HFFc6 (cell line): Measurements from ENCODE around the gene ANAPC7. TPM values are rescaled to one million over a fixed set of nuclear protein-coding genes. Genes with fewer than 3 reads are reported as not detected.

ENCODE experiments used
- DNase-seq: peaks from one replicate; pipeline ENCODE4 v3.0.0-alpha.2; 2018
- H3K27ac Mint-ChIP-seq: 2 replicates; pipeline ENCODE4 v1.8.0; 2020; ENCODE audit warnings: mild to moderate bottlenecking, mixed read lengths
- H3K27me3 Mint-ChIP-seq: 2 replicates; pipeline ENCODE4 v1.8.0; 2021; ENCODE audit warnings: mild to moderate bottlenecking, moderate library complexity, mixed read lengths; ENCODE audit not compliant: insufficient read depth
- H3K36me3 Mint-ChIP-seq: 2 replicates; pipeline ENCODE4 v1.8.0; 2021; ENCODE audit warnings: low read depth, mixed read lengths
- H3K4me1 Mint-ChIP-seq: 2 replicates; pipeline ENCODE4 v1.8.0; 2020; ENCODE audit warnings: low read depth, mixed read lengths
- H3K4me3 Mint-ChIP-seq: 2 replicates; pipeline ENCODE4 v1.8.0; 2020; ENCODE audit warnings: mild to moderate bottlenecking, moderate library complexity, mixed read lengths
- H3K9me3 Mint-ChIP-seq: 2 replicates; pipeline ENCODE4 v1.8.0; 2020; ENCODE audit warnings: mild to moderate bottlenecking, mixed read lengths
- CTCF ChIP-seq: fragments of 200-600 bp; sonication (generic); IDR thresholded peaks from 2 replicates; pipeline ENCODE4 v1.5.0; 2021; ENCODE audit warnings: antibody characterized with exemption, mild to moderate bottlenecking
- total RNA-seq, 6 experiments: library from RNA; stranded (reverse); fragmentation: NEBNext Ultra II Directional; extraction: Animal tissue kit (Norgen Biotek cat#: 25700); gene quantifications; 2 replicates in 1 of 6; 3 replicates in 5 of 6; pipeline ENCODE4 v1.2.3, GENCODE V29; 2021

The ANAPC7 gene
- total RNA-seq, 6 experiments from 2014 or later = 48.7 to 58.8 (median 57.3) TPM

DNA sequence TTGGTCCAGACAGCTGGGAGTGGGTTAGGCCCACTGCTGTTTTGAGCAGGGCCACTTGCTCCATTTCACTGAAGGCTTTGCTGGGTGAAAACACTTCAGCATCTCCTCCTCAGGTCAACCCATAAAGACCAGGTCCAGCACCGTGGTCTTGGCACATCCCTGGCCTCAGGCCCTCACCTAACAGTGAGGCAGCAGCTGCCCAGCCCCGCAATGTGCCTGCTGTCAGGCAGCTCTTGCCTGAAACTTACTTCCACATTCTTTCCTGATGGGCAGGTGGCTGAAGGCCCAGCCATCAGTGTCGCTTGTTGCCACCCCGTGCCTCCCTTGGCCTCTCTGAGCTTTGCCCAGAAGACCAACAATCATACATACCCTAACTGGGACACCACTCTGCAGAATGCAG, 54.4 kb downstream of the ANAPC7 start:
- H3K27me3 Mint-ChIP-seq = peaks cover 4% of the 10 kb centered on the region
- H3K4me3 Mint-ChIP-seq = no peak overlapping the region
- no peak for TF ChIP-seq CTCF
- DNase-seq = no peak
- H3K27ac Mint-ChIP-seq = no peak overlapping the region
- no peaks in the 10 kb centered on the region for H3K9me3 Mint-ChIP-seq
- H3K4me1 Mint-ChIP-seq = no peaks in the 10 kb centered on the region
- peaks cover 54% of the 10 kb centered on the region for H3K36me3 Mint-ChIP-seq

DNA sequence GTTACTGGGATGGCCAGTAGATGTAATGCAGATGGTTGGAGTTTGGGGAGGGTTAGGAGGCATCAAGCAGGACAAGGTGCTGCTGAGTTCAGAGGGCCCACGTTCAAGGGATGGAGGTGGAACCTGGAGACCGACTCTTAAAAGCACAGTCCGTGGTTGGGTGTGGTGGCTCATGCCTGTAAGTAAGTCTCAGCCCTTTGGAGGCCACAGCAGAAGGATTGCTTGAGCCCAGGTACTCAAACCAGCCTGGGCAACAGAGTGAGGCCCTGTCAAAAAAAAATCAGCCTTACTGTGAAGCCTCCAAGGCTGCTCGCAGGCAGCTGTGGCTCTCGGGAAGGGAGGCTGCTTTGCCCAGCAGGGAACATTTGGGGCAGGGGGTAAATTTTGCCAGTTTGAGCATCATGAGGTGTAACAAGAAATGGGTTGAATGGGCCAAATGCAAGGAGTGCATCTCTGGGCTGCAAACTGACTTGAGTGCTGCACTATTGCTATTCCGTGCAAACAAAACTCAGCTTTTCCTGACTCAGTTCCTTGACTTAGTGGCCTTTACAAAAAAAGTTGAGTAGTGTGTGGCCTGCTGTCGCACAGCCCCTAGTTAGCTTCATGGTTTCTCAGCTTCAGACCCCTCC, 55.0 kb downstream of the ANAPC7 start:
- Mint-ChIP-seq H3K4me3 (no peak overlapping the region), H3K27ac (no peak overlapping the region), H3K4me1 (no peaks in the 10 kb centered on the region), H3K9me3 (no peaks in the 10 kb centered on the region), H3K27me3 (peaks cover 4% of the 10 kb centered on the region), H3K36me3 (peaks cover 59% of the 10 kb centered on the region)
- DNase-seq = no peak
- no peak for TF ChIP-seq CTCF

GRCh38 chr12:110347767-110348166, 55.7 kb downstream of the ANAPC7 start:
- Mint-ChIP-seq H3K9me3 (no peaks in the 10 kb centered on the region), H3K4me3 (no peak overlapping the region), H3K27ac (peak overlapping the region; percentile 29; the same call in 1 of the 2 replicates), H3K4me1 (no peaks in the 10 kb centered on the region), H3K27me3 (peaks cover 4% of the 10 kb centered on the region), H3K36me3 (peaks cover 65% of the 10 kb centered on the region)
- TF ChIP-seq CTCF = no peak
- no peak for DNase-seq

- no peak for TF ChIP-seq CTCF
- Mint-ChIP-seq H3K27me3 (peaks cover 2% of the 10 kb centered on the region), H3K4me3 (no peak overlapping the region), H3K9me3 (no peaks in the 10 kb centered on the region), H3K36me3 (peaks cover 71% of the 10 kb centered on the region), H3K4me1 (peaks cover 5% of the 10 kb centered on the region), H3K27ac (peak overlapping the region; percentile 36; the same call in 1 of the 2 replicates)
- DNase-seq = no peak
Observed at GRCh38 chr12:110345963-110346362, 57.5 kb downstream of the ANAPC7 start.

DNA sequence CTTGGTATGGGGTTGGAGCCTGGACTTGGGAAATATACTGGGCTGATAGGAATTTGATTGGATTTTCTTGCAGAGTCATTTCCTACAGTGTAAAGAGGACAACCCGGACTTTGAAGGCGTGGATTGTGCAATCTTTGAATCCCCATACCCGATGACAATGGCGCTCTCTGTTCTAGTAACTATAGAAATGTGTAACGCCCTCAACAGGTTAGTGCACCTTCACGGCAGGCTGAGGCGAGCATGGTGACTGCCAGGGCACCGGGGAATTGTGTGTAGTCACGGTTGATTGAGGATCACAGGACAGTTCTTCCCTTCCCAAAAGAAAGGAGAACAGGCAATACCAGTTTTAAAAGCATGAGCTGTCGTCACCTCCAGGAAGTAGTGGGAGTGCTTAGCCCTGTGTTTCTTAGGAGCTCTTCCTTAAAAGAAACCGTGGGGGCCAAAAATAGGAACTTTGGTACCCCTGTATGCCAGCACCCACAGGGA, 58.3 kb downstream of the ANAPC7 start:
- peak overlapping the region; percentile 48 for H3K27ac Mint-ChIP-seq

More for the DNA sequence above, 58.3 kb downstream of the ANAPC7 start:
- peaks cover 11% of the 10 kb centered on the region for H3K4me1 Mint-ChIP-seq
- no peaks in the 10 kb centered on the region for H3K9me3 Mint-ChIP-seq
- H3K36me3 Mint-ChIP-seq = peaks cover 71% of the 10 kb centered on the region
- no peak overlapping the region for H3K4me3 Mint-ChIP-seq
- TF ChIP-seq CTCF = no peak
- peaks cover 6% of the 10 kb centered on the region for H3K27me3 Mint-ChIP-seq
- no peak for DNase-seq
